HepG2 (cell line): Measurements from ENCODE around the gene PIEZO1. TPM values are rescaled to one million over a fixed set of nuclear protein-coding genes. Genes with fewer than 3 reads are reported as not detected.

ENCODE experiments used
- ARNT2 ChIP-seq: sonication (generic); formaldehyde crosslinking; IDR thresholded peaks from 2 replicates; pipeline ENCODE4 v1.8.0; 2022; ENCODE audit warnings: mild to moderate bottlenecking, low read depth, missing genetic modification reagents, moderate library complexity
- DNMT3B ChIP-seq: conservative IDR thresholded peaks from 2 replicates; pipeline ENCODE4 v1.6.1; 2016; ENCODE audit warnings: missing biosample characterization, control low read depth
- ELF1 ChIP-seq: sonication (generic); formaldehyde crosslinking; IDR thresholded peaks from 2 replicates; pipeline ENCODE4 v1.4.0; 2020; ENCODE audit warnings: missing genetic modification reagents
- ETV6 ChIP-seq: sonication (generic); formaldehyde crosslinking; conservative IDR thresholded peaks from 2 replicates; pipeline ENCODE4 v1.4.0; 2020; ENCODE audit warnings: missing genetic modification reagents
- FOSL1 ChIP-seq: sonication (generic); formaldehyde crosslinking; IDR thresholded peaks from 2 replicates; pipeline ENCODE4 v1.9.0; 2021; ENCODE audit warnings: missing genetic modification reagents, borderline replicate concordance
- HNRNPH1 ChIP-seq: fragments of 200-400 bp; formaldehyde crosslinking; optimal IDR thresholded peaks from 2 replicates; pipeline ENCODE3; 2017; ENCODE audit warnings: mild to moderate bottlenecking, low read depth, low read length
- ISL2 ChIP-seq: sonication (generic); formaldehyde crosslinking; IDR thresholded peaks from 2 replicates; pipeline ENCODE4 v1.5.0; 2020; ENCODE audit warnings: missing genetic modification reagents
- MAZ ChIP-seq, 2 experiments: sonication (generic) in 1 of 2; formaldehyde crosslinking in 1 of 2; IDR thresholded peaks; 2 replicates each; pipeline versions ENCODE4 v1.5.0 to v1.6.1; 2012 to 2020; ENCODE audit warnings: low read depth in 2 of 2, mild to moderate bottlenecking in 2 of 2, borderline replicate concordance in 1 of 2, improper control_type of control experiment in 1 of 2, low read length in 1 of 2, missing genetic modification reagents in 1 of 2, moderate library complexity in 1 of 2
- MEIS2 ChIP-seq: sonication (generic); formaldehyde crosslinking; IDR thresholded peaks from 2 replicates; pipeline ENCODE4 v1.9.0; 2021; ENCODE audit warnings: mild to moderate bottlenecking, missing genetic modification reagents
- NCOA1 ChIP-seq: sonication (generic); formaldehyde crosslinking; IDR thresholded peaks from 2 replicates; pipeline ENCODE4 v1.9.0; 2021; ENCODE audit warnings: missing genetic modification reagents
- NFE2L2 ChIP-seq: fragments of 150-350 bp; IDR thresholded peaks from 2 replicates; pipeline ENCODE4 v1.6.1; 2014; ENCODE audit warnings: low read length
- PHF20 ChIP-seq: sonication (generic); formaldehyde crosslinking; IDR thresholded peaks from 2 replicates; pipeline ENCODE4 v1.5.0; 2020; ENCODE audit warnings: mild to moderate bottlenecking, missing genetic modification reagents
- POLR2AphosphoS2 ChIP-seq: IDR thresholded peaks from 2 replicates; pipeline ENCODE4 v1.6.1; 2011; ENCODE audit warnings: low read depth, low read length, improper control_type of control experiment
- POLR2G ChIP-seq: fragments of 200-400 bp; formaldehyde crosslinking; IDR thresholded peaks from 2 replicates; pipeline ENCODE4 v1.6.1; 2018; ENCODE audit warnings: mild to moderate bottlenecking, low read depth, low read length, moderate library complexity
- PRDM15 ChIP-seq: sonication (generic); formaldehyde crosslinking; IDR thresholded peaks from 2 replicates; pipeline ENCODE4 v1.4.0; 2020; ENCODE audit warnings: missing genetic modification reagents
- RARG ChIP-seq: sonication (generic); formaldehyde crosslinking; IDR thresholded peaks from 2 replicates; pipeline ENCODE4 v1.4.0; 2020; ENCODE audit warnings: low read depth, mild to moderate bottlenecking, missing genetic modification reagents
- SPEN ChIP-seq: sonication (generic); formaldehyde crosslinking; IDR thresholded peaks from 2 replicates; pipeline ENCODE4 v1.5.1; 2020; ENCODE audit warnings: low read depth, mild to moderate bottlenecking, missing genetic modification reagents
- YEATS2 ChIP-seq: sonication (generic); formaldehyde crosslinking; IDR thresholded peaks from 2 replicates; pipeline ENCODE4 v1.4.0; 2020; ENCODE audit warnings: missing genetic modification reagents, borderline replicate concordance
- ZNF180 ChIP-seq: sonication (generic); formaldehyde crosslinking; IDR thresholded peaks from 2 replicates; pipeline ENCODE4 v1.4.0; 2020; ENCODE audit warnings: low read depth, missing genetic modification reagents, borderline replicate concordance
- ZNF235 ChIP-seq: sonication (generic); formaldehyde crosslinking; IDR thresholded peaks from 2 replicates; pipeline ENCODE4 v1.8.1; 2023; ENCODE audit warnings: mild to moderate bottlenecking, missing genetic modification reagents, borderline replicate concordance
- ZNF292 ChIP-seq: sonication (generic); formaldehyde crosslinking; IDR thresholded peaks from 2 replicates; pipeline ENCODE4 v1.8.1; 2022; ENCODE audit warnings: mild to moderate bottlenecking, low read depth, missing genetic modification reagents, borderline replicate concordance
- ZNF337 ChIP-seq: sonication (generic); formaldehyde crosslinking; IDR thresholded peaks from 2 replicates; pipeline ENCODE4 v1.5.1; 2020; ENCODE audit warnings: missing genetic modification reagents, low read depth, mild to moderate bottlenecking, borderline replicate concordance
- ZNF513 ChIP-seq: sonication (generic); formaldehyde crosslinking; conservative IDR thresholded peaks from 2 replicates; pipeline ENCODE4 v1.5.0; 2020; ENCODE audit warnings: missing genetic modification reagents
- ZNF589 ChIP-seq: sonication (generic); formaldehyde crosslinking; conservative IDR thresholded peaks from 2 replicates; pipeline ENCODE4 v1.8.0; 2022; ENCODE audit warnings: mild to moderate bottlenecking, moderate library complexity, missing genetic modification reagents
- ZNF615 ChIP-seq: sonication (generic); formaldehyde crosslinking; IDR thresholded peaks from 2 replicates; pipeline ENCODE4 v1.5.0; 2020; ENCODE audit warnings: mild to moderate bottlenecking, missing genetic modification reagents, borderline replicate concordance
- polyA plus RNA-seq, 8 experiments: library from polyadenylated mRNA; depleted of rRNA in 3 of 8; stranded (reverse) in 7 of 8; unstranded in 1 of 8; fragments of >200 nt; fragmentation: Illumina TruSeq in 4 of 8; extraction: Trizol in 4 of 8; gene quantifications; 2 replicates each; pipeline versions ENCODE4 v1.2.1 to v1.2.3, GENCODE V29; 2011 to 2016; ENCODE audit warnings: low read depth in 4 of 8, missing spikeins in 1 of 8, mixed read lengths in 1 of 8; ENCODE audit not compliant: insufficient read depth in 1 of 8
- total RNA-seq, 5 experiments: library from RNA; depleted of rRNA; stranded (reverse); fragments of >200 nt; fragmentation: Illumina TruSeq; extraction: Trizol; gene quantifications; 2 replicates each; pipeline ENCODE4 v1.2.3, GENCODE V29; 2016; ENCODE audit warnings: low read depth in 1 of 5

PIEZO1 gene
- total and polyA plus RNA-seq, 2 of the 13 experiments (the other 11 are each of a cell fraction or from before 2014, with no cell fraction given): 67.9 to 85.0 TPM

- no peak for TF ChIP-seq PRDM15
- TF ChIP-seq YEATS2 (CRISPR knock-in tag): peak; percentile 30; the same call in 1 of the 2 replicates
- no peak for TF ChIP-seq ZNF615 (CRISPR knock-in tag)
- no peak for TF ChIP-seq NCOA1
- no peak for TF ChIP-seq ZNF589
- no peak for TF ChIP-seq RARG (CRISPR knock-in tag)
- TF ChIP-seq ZNF513: no peak
- TF ChIP-seq MEIS2 (CRISPR knock-in tag): 0 out of 2 replicates have a peak, but pooled peaks have one; percentile 48
- TF ChIP-seq ETV6: peak; percentile 76; the same call in 1 of the 2 replicates
- peak; percentile 60 for TF ChIP-seq POLR2G
- TF ChIP-seq MAZ (IDR thresholded peaks at IDR 0.05; ENCODE audit: borderline replicate concordance, low read depth, low read length): peak; percentile 67; the same call in 1 of the 2 replicates
- peak; percentile 92 for TF ChIP-seq MAZ (CRISPR knock-in tag; IDR thresholded peaks at IDR 0.05; ENCODE audit: low read depth)
- peak; percentile 22; the same call in 1 of the 2 replicates for TF ChIP-seq SPEN (CRISPR knock-in tag)
- TF ChIP-seq HNRNPH1: no peak
- TF ChIP-seq ZNF180 (CRISPR knock-in tag): no peak
- no peak for TF ChIP-seq NFE2L2
- TF ChIP-seq ZNF235: no peak; the same call in 1 of the 2 replicates
- no peak for TF ChIP-seq ZNF337 (CRISPR knock-in tag)
- TF ChIP-seq FOSL1 (CRISPR knock-in tag): no peak
- no peak for TF ChIP-seq DNMT3B (CRISPR knock-in tag)
- TF ChIP-seq ELF1 (CRISPR knock-in tag): peak; percentile 60
- peak; percentile 36; the same call in 1 of the 2 replicates for TF ChIP-seq ZNF292 (CRISPR knock-in tag)
- TF ChIP-seq ISL2: peak; percentile 66
- TF ChIP-seq PHF20 (CRISPR knock-in tag): peak; percentile 65
- peak; percentile 35; the same call in 1 of the 2 replicates for TF ChIP-seq ARNT2 (CRISPR knock-in tag)
- no peak for TF ChIP-seq POLR2AphosphoS2
Observed at GRCh38 chr16:88759245-88759975, 25.6 kb downstream of the PIEZO1 start (continued).
